ENCODE measurements around the gene CLASP2.

DNA sequence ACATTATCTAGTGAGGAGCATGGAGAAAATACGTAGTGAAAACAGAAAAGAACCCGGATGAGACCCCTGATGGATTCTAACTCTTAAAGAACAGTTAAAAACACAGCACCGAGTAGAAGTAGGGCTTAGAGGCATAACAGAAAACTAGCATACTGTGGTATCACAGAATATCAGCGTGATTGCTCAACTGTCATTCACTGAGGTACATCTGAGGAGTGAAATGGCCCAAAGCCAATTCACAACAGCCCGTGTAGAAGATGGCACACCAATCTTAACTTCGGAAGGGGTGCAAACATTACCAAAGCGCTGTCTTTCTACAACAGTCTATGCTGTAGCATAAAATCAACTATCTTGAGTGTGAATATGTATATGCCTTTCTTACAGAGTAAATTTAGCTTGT, 1.8 kb downstream of the CLASP2 start:
- TF ChIP-seq, protein P1, sequence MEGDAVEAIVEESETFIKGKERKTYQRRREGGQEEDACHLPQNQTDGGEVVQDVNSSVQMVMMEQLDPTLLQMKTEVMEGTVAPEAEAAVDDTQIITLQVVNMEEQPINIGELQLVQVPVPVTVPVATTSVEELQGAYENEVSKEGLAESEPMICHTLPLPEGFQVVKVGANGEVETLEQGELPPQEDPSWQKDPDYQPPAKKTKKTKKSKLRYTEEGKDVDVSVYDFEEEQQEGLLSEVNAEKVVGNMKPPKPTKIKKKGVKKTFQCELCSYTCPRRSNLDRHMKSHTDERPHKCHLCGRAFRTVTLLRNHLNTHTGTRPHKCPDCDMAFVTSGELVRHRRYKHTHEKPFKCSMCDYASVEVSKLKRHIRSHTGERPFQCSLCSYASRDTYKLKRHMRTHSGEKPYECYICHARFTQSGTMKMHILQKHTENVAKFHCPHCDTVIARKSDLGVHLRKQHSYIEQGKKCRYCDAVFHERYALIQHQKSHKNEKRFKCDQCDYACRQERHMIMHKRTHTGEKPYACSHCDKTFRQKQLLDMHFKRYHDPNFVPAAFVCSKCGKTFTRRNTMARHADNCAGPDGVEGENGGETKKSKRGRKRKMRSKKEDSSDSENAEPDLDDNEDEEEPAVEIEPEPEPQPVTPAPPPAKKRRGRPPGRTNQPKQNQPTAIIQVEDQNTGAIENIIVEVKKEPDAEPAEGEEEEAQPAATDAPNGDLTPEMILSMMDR (conservative IDR thresholded peaks at IDR 0.05), result no peak
- no peak for TF ChIP-seq EZH2 (IDR thresholded peaks at IDR 0.05; ENCODE audit: low read depth)
